HL-60/S4 (cell line): ENCODE data around the gene ABCA2.

Source experiments
- in situ Hi-C: fragments of 300-500 bp; cut with MboI; formaldehyde crosslinking; loops from 2 replicates; pipeline ENCODE4 v1.14.3; 2022; ENCODE audit warnings: low sequenced_read_pairs

Gene ABCA2

DNA sequence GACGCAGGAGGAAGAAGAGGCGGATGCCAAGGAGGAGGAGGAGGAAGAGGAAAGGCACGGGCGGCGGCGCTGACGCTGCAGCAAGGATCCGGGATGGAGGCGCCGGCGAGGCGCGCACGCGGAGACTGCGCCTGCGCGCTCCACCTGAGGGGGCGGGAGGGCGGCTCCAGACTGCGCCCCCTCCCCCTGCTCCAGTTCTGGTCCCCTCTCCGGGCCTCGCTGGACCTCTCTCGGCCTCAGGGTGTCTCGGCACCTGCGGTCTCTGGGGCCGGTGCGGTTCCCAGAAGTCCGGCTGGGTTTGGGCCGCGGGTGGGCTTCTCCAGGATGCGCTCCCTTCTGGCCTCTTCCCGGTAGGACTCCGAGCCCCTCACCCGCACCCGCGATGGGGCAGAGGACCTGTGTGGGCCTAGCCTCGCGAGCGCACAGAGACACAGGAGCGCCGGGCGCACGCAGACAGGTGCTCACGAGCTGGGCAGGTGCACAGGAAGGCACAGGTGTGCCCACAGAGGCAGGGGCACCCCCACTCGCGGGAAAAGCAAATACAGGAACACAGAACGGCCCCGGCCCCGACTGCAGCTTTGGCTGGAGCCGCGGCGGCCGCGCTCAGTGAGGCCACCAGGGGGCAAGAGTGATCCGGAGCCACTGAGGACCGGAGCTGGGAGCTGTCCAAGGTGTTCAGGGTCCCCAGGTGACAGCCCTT is 18.2 kb upstream of the ABCA2 start, which contains the start of gene NPDC1:
NPDC1 (minus strand) TSS at position 90 of the 700 bp plus-strand sequence. CDS start 188 bp downstream, outside the sequence.
- in situ Hi-C loops: loop anchor here (25.0 kb wide), 1 partner anchor 259 kb away; the partner anchor contains the start of genes CCDC183 and TMEM141

DNA sequence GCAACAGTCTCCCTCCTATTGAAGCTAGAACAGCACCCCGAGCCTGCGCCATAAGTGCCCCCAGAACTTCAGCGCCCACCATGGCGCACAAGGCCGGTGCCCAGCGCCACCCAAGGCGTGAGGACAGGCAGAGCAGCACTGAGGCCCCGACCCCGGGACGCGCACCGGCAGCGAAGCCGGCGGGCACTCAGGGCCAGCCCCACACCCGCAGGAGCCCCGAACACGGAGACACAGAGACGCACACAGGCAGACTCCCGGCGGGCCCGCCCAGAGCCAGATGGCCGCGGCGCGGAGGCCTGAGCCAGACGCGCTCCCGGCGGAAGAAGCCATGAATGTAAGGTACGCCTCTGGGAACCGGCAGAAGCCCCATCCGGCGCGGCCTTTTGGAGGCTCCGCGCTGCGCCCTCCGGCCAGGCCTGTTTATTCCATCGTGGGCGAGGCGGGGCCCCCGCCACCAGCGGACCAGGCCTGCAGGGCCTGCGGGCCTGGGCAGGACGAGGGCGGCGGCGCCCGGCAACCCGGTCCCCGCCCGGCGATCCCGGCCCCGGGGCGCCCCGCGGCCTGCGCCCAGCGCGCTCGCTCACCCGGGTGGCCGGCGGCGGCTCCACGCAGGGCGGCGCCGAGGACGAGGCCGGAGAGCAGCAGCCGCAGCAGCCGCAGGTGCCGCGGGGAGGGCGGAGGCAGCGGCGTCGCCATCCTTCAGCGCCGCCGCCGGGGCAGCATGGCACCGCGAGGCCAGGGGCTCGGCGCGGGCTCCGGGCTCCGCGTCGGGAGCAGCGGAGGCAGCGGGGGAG is 17.5 kb upstream of the ABCA2 start:
- in situ Hi-C loops: loop anchor here (25.0 kb wide), 1 partner anchor 258 kb away; the partner anchor contains the start of genes CCDC183 and TMEM141

DNA sequence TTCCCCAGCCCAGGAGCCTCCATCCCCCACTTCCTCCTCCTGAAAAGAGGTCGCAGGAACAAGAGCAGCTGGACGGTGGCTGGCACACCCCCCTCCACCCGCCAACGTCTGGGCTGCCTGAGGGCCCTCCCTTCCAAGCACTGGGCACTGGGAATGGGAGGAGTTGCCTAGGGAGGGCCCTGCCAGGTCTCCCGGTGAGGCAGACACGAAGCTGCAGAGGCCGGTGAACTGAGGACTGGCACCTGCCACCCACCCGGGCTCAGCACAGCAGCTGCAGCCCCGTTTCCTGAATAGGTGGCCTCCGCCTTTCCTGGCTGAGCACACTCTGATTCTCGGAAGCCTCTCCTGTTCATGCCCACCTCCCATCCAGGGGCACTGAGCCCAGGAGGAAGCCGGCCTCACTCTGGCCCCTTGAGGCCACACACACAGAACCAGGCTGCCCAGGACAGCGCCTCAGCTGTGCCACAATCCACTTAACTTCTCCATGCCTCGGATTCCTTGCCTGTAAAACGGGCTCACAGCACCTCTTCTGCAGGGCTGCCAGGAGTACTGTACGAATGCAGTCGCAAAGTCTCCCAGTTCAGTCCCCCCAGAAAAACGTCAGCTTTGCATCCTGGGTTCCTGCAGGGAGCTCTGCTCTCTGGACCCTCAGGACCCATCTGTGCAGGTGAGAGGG is 16.6 kb upstream of the ABCA2 start:
- in situ Hi-C loops: loop anchor here (25.0 kb wide), 1 partner anchor 257 kb away; the partner anchor contains the start of genes CCDC183 and TMEM141

DNA sequence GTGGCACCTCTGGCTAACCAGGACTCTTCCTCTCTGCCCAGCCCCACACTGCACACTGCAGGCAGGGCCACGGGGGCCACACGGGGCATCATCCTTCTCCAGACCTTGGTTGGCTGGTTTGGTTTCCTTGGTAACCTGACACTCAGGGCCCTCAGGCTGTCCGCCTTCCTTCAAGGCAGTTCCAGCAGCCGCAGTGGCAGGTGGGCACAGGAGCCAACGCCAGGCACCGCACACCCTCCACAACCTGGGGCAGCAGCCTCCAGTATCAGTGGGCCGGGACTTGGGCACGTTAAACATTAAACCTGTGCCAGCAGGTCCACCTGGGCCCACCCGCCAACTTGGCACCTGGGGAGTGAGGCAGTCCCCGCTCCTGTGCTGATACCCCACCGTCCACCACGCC is 16.0 kb upstream of the ABCA2 start:
- in situ Hi-C loops: loop anchor here (25.0 kb wide), 1 partner anchor 257 kb away; the partner anchor contains the start of genes CCDC183 and TMEM141

DNA sequence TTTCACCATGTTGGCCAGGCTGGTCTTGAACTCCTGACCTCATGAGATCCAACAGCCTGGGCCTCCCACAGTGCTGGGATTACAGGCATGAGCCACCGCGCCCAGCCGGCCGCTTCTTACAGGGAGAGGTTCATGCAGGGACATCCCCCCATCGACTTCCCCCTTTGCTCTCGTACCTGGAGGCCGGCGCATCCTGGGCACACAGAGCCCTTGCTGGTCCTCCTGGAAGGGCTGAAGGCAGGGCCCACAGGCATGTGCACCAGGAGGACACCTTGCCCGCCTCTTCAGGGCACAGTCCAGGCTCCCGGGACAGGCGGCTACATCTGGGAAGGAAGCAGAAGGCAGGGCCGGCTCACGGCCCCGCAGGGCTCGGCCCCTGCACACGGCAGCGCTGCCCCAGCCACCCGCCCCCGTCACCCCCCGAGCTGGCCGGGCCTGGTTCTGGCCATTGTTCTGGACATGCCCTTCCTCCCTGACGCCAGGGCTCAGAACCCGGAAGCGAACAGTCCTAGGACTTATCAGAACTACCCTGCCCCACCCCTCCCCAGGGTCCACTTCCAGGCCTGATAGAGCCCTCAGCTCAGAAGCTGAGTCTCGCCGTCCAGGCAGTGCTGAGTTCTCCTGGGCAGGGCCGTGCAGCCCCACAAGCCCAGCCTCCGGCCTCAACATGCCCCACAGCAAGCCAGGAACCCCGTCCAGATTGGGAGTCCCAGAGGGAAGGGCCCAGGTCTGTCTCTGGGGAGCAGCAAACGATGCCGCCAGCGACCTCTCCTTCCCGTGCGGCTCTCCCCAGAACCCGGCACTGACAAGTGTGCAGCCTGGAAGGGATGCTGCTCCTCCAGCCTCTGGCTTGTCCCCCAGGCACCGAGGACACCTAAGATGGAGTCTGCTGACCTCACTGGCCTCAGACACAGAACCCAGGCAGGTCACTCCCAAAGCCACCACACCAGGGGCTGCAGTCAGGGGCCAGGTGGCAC is 15.0 kb upstream of the ABCA2 start:
- in situ Hi-C loops: loop anchor here (25.0 kb wide), 1 partner anchor 256 kb away; the partner anchor contains the start of genes CCDC183 and TMEM141

DNA sequence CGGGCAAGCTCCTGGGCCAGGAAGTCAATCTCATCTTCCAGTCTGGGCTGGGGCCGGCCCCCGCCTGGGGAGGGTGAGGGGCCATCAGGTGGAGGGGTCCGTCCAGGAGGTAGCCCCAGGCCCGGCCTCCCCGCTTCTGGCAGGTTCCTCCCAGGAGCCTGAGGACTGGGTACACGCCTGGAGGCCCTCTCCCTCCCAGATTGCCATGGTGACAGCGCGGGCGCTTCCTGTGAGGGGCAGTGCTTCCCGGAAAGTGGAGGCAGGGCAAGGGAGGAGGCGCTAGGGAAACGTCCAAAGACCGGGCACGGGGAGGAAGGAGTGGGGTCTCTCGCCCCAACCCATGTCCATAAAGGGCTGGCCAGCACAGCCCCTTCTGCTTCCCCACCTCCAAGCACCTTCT is 13.1 kb upstream of the ABCA2 start:
- in situ Hi-C loops: loop anchor here (25.0 kb wide), 1 partner anchor 254 kb away; the partner anchor contains the start of genes CCDC183 and TMEM141

DNA sequence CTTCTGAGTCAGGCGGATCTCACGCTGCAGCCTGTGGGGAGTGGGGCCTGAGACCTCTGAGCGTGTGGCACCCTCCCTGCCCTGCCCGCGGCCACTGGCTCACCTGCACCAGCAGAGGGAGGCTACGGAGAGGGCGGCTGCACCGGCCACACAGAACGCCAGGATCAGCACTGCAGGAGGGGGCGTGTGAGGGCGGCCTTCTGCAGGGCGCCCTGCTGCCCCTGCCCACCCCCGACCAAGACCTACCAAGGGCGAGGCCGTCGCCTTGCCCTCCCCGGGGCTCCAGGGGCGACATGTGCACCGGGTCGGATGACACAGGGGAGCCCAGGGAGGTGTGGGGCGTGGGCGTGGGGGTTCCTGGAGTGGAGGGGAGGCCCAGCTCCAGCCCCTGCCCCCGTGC is 12.5 kb upstream of the ABCA2 start:
- in situ Hi-C loops: loop anchor here (25.0 kb wide), 1 partner anchor 253 kb away; the partner anchor contains the start of genes CCDC183 and TMEM141

DNA sequence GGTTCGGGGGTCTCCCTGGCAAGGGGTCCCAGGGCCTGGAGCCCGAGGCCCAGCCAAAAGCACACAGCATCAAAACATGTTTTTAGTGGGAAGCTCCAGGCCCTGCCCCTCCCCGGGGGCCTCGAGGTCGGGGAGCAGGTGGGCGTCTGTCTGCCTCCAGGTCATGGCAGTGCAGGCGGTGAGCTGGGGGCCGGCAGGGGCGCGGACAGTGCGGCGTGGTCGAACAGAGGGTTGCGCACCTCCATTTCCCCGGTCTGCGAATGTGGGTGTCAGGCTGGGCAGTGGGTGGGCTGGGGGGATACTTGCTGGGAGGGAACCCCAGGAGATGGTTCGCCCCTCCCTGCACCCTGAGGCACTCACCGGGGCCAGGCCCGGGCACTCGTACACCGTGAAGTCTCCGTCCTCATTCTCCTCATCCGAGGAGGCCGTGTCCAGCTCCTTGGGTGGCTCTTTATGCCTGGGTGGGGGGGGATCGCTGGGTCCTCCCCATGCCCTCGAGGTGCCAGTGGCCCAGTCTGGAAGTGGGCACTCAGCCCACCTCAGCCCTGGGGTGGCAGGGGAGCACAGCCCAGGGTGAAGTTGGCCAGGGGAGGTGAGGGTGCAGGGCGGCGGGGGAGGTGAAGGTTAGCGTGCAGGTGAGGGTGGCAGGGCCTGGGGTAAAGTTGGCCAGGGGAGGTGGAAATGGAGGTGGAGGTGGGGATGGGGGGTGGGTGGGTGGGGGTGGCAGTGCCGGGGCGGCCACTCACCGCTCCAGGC is 11.8 kb upstream of the ABCA2 start:
- in situ Hi-C loops: loop anchor here (25.0 kb wide), 1 partner anchor 252 kb away; the partner anchor contains the start of genes CCDC183 and TMEM141

DNA sequence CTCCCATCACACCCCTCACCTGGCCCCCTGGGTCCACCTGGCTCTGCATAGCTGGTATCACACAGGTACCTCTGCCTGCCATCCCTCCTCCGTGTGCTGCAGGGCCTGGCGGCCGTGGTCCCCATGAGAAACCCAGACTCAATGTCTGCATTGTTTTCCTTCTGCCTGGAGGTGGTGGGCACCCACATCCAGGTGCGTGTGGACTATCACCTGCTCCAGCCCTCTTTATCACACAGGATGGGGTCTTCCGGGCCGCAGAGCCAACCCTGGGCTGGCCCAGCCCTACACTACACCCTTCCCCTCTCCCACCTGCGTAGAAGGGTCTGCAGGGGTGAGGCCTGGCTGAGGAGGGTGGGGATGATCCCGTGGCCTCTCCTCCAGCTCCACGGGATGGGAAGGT is 10.9 kb upstream of the ABCA2 start:
- in situ Hi-C loops: loop anchor here (25.0 kb wide), 1 partner anchor 252 kb away; the partner anchor contains the start of genes CCDC183 and TMEM141

DNA sequence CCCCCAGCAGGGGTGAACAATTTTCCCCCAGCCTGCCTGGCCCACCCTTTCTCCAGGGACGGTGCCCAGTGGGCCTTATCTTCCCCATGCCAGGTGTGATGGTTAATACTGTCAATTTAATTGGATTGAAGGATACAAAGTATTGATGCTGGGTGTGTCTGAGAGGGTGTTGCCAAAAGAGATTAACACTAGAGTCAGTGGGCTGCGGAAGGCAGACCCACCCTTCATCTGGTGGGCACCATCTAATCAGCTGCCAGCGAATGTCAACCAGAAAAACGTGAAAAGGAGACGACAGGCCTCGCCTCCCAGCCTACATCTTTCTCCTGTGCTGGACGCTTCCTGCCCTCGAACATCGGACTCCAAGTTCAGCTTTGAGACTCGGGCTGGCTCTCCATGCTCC is 9.4 kb upstream of the ABCA2 start:
- in situ Hi-C loops: loop anchor here (25.0 kb wide), 1 partner anchor 250 kb away; the partner anchor contains the start of genes CCDC183 and TMEM141

DNA sequence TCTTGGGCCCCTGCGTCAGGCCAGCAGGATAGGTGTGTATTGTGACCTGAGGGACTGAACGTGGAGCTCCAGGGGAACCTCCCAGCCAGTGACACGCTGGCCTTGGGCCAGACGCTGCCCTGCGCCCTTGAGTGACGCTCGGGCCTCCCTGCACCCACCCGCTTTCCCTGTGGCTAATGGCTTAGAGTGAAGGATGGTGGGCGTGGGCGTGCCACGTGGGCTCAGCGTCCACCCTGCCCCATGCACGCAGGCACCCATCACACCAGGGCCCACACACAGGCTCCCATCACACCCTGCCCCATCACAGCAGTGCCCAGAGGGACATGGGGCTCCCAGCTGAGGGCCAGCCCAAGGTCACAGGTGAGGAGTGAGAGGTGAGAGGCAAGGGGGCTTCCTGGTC is 9.0 kb upstream of the ABCA2 start:
- in situ Hi-C loops: loop anchor here (25.0 kb wide), 1 partner anchor 250 kb away; the partner anchor contains the start of genes CCDC183 and TMEM141

DNA sequence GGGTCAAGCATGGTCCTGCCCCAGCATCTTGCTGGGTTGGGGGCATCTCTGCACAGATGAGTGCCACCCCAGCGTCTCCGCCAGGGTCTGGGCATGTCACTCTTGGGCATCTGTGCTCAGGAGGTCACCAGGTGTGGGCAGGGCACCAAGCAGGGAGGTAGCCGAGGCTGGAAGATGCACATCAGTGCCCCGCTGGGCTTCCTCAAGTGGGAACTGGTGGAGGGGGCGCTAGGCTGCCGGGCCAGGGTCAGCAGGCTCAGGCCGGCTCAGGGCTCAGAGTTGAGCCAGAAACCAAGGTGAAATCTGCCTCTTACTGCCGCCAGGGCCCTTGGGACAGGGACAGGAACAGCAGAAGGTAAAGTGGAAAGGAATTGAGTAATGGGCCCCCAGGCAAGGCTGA is 7.9 kb upstream of the ABCA2 start:
- in situ Hi-C loops: loop anchor here (25.0 kb wide), 1 partner anchor 249 kb away; the partner anchor contains the start of genes CCDC183 and TMEM141

DNA sequence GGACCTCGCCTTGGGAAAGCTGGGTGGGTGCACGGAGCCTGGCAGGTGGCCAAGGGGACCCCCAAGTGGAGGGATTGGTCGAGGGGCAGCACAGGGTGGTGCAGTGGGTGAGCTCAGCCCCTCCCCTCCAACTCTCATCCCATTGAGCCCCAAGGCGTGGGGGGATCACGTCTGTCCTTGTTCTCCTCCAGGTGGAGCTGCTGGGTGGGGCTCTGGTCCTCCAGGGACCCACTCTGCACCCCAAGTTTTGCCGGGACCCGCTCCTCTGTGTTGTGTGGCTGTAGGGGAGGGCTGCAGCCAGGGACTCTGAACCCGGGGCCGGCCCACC is 7.4 kb upstream of the ABCA2 start:
- in situ Hi-C loops: loop anchor here (25.0 kb wide), 1 partner anchor 248 kb away; the partner anchor contains the start of genes CCDC183 and TMEM141

DNA sequence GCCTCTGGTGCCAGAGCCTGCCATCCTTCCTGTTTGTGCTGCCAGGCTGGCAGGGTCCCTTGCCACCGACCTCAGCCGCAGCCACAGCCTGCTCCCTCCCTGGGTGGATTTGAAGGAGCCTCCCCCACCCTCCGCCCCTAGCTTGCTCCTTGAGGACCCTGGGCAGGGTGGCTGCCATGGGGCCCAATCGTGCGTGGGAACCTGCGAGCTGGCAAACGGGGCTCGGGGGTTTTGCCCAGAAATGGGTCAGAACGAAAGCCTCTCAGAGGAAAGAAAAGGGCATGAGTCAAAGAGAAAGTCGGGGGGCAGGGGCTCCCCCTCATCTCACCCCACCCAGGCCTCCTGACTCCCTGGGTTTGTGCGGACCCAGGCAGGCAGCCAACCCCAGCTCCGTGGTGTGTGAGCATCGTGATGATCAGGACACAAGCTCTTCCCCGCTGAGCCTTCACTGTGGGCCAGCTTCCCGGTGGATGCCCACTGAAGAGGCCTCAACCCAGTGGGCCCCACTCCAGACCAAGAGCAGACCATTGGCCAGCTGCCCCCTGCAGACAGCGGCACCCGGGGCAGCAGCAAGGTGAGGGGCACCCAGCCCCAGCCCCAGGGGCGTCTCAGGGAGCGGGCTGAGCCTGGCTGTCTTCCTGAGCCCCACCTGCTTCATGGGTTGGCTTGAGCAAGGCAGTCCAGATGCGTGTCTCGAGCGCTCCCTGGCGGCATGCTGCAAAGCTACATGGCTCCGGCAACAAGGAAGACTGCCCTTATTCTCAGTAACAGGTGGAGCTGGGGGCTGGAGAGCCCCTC is 6.9 kb upstream of the ABCA2 start:
- in situ Hi-C loops: loop anchor here (25.0 kb wide), 1 partner anchor 248 kb away; the partner anchor contains the start of genes CCDC183 and TMEM141

DNA sequence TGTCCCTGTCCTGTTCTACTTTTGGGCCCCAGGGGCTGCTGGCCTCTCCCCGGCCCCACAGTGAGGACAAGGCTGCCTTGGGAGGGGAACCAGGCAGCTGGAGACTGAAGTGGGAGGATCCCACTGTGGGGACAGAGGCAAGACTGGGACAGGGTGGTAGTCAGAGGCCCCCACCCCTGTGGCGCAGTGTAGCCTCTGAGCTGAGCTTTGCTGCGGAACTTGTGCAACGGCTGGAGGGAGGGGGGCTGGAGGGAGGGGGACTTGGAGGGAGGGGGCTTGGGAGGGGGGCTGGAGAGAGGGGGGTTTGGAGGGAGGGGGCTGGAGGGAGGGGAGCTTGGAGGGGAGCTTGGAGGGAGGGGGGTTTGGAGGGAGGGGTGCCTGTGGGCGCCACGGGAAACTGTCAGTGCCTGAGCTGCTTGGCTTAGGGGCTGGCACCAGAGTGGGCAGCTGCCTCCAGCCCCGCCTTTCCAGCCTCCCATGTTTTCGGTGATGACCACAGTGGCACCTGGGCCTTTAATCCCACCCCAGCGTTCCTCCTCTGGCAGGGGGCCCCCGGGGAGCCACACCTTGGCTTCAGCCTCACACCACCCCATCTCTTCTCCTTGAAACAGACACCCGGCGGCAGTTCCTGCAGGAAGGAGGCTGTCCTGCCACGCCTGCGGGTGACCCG is 6.1 kb upstream of the ABCA2 start:
- in situ Hi-C loops: loop anchor here (25.0 kb wide), 1 partner anchor 247 kb away; the partner anchor contains the start of genes CCDC183 and TMEM141

DNA sequence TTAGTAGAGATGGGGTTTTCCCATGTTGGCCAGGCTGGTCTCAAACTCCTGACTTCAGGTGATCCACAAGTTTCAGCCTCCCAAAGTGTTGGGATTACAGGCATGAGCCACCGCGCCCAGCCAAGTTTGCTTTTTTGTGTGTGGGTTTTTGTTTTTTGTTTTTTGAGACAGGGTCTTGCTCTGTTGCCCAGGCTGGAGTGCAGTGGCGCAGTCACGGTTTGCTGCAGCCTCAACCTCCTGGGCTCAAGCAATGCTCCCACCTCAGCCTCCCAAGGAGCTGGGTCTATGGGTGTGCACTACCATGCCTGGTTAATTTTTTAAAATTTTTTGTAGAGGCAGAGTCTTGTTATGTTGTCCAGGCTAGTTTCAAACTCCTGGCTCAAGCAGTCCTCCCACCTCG is 5.4 kb upstream of the ABCA2 start:
- in situ Hi-C loops: loop anchor here (25.0 kb wide), 1 partner anchor 246 kb away; the partner anchor contains the start of genes CCDC183 and TMEM141

DNA sequence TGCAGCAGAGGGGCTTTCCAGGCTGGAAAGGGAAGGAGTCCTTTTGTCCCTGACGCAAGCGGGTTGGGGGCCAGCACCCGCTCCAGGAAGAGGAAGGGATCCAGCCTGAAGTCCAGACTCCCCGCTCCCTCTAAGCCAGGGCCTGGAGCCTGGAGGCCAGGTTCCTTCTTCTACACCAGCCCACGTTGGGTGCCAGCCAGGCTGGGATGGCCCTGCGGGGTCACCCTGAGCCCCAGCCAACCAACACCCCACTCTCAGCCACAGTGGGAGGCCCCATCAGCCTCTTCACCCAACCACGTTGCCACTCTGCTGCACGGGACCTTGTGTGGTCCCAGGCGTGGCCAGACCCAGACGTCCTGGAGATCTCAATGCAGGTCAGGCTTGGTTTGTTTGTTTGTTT is 4.8 kb upstream of the ABCA2 start:
- in situ Hi-C loops: loop anchor here (25.0 kb wide), 1 partner anchor 246 kb away; the partner anchor contains the start of genes CCDC183 and TMEM141
